HepG2 (cell line): ENCODE results near the gene TWIST2. TPM values are rescaled to one million over a fixed set of nuclear protein-coding genes. Genes with fewer than 3 reads are reported as not detected.

Experiments
- KIAA2018 ChIP-seq: sonication (generic); formaldehyde crosslinking; IDR thresholded peaks from 2 replicates; pipeline ENCODE4 v1.5.0; 2020; ENCODE audit warnings: mild to moderate bottlenecking, missing genetic modification reagents, borderline replicate concordance
- TCF7 ChIP-seq: sonication (generic); IDR thresholded peaks from 2 replicates; pipeline ENCODE4 v1.6.1; 2016; ENCODE audit warnings: antibody characterized with exemption, low read depth
- ZNF775 ChIP-seq: sonication (generic); formaldehyde crosslinking; IDR thresholded peaks from 2 replicates; pipeline ENCODE4 v1.4.0; 2020; ENCODE audit warnings: missing genetic modification reagents, mild to moderate bottlenecking, moderate library complexity, borderline replicate concordance
- polyA plus RNA-seq, 8 experiments: library from polyadenylated mRNA; depleted of rRNA in 3 of 8; stranded (reverse) in 7 of 8; unstranded in 1 of 8; fragments of >200 nt; fragmentation: Illumina TruSeq in 4 of 8; extraction: Trizol in 4 of 8; gene quantifications; 2 replicates each; pipeline versions ENCODE4 v1.2.1 to v1.2.3, GENCODE V29; 2011 to 2016; ENCODE audit warnings: low read depth in 4 of 8, missing spikeins in 1 of 8, mixed read lengths in 1 of 8; ENCODE audit not compliant: insufficient read depth in 1 of 8
- total RNA-seq, 5 experiments: library from RNA; depleted of rRNA; stranded (reverse); fragments of >200 nt; fragmentation: Illumina TruSeq; extraction: Trizol; gene quantifications; 2 replicates each; pipeline ENCODE4 v1.2.3, GENCODE V29; 2016; ENCODE audit warnings: low read depth in 1 of 5

TWIST2 gene
- total and polyA plus RNA-seq, 2 of the 13 experiments (the other 11 are each of a cell fraction or from before 2014, with no cell fraction given): 0.08 to 0.11 TPM

DNA sequence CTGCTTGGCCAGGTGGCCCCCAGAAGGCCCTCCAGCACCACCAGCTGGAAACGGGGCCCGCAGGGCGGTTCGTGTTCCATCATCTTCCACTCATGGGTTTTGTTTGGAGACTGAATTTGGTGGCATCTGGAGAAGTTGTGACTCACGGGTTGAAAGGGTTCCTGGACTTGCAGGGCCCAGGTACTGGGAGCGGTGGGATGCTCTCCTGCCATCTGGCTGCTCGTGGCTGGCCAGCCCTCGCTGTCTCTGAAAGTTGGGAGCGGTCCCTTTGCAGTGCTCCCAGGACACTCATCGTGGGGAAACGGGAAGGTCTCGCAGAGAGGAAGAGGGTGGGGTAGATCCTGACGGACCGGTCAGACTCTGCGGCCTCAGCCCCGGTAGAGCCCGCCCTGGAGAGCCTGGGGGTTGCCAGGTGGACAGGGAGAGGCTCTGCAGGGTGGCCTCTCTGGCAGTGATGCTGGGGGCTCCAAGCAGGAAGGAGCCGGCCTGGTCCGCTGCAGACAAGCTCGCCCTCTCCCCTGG is 47.5 kb downstream of the TWIST2 start (continued):
- no peak for TF ChIP-seq TCF7
- no peak for TF ChIP-seq ZNF775 (CRISPR knock-in tag)
- no peak for TF ChIP-seq KIAA2018 (CRISPR knock-in tag)
- TF ChIP-seq, all 625 proteins: peak for 0
